GM19099 (cell line): Measurements from ENCODE around the gene DOC2A.

Experiments
- POLR2A ChIP-seq: IDR thresholded peaks from 3 replicates; pipeline ENCODE4 v1.6.1; 2011; ENCODE audit warnings: low read depth; ENCODE audit not compliant: insufficient read length; ENCODE audit errors: extremely low read depth

DOC2A gene

GRCh38 chr16:30031477-30031918 is 20.7 kb upstream of the DOC2A start:
- TF ChIP-seq POLR2A, result no peak

GRCh38 chr16:30030841-30031413 is 20.1 kb upstream of the DOC2A start, which contains the start of gene TLCD3B:
Gene TLCD3B (minus strand): TSS chr16:30031271. CDS start chr16:30030527, 744 bp downstream.
- TF ChIP-seq POLR2A, result no peak

DNA sequence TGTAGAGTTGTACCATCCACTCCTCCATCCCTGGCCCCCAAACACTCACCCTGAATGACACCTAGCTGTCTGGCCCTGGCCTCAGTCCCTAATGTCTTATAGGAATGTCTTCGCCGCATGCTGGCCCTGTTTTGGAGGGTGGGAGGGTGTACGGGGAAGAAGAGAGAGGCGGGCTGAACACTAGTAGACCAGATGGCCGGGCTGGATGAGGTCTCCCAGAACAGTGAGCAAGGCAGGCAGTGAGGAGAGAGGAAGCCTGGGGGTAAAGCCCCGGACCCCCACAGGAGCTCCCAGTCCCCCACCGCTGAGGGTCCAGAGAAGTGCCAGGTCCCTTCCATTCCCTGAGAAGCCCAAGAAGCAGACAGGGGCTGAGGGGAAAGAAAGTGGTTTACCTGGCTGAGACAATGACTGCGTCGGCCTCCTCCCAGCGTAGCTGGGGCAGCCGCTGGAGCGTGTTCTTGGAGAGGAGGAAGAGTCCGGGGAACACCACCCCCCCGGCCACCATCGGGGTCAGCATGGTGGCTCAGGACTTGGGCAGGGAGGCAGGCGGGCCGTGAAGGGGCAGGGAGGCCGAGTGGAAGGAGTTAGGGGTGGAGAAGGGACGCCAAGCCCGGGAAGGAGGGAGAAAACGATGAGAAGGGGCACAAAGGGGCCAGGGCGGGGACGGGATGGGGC is 19.3 kb upstream of the DOC2A start:
- TF ChIP-seq POLR2A, result no peak

GRCh38 chr16:30028438-30029076 is 17.7 kb upstream of the DOC2A start:
- no peak for TF ChIP-seq POLR2A

- TF ChIP-seq POLR2A, result no peak
These were observed 17.0 kb upstream of the DOC2A start for GRCh38 chr16:30027588-30028437.

- TF ChIP-seq POLR2A, result no peak
These were observed 15.6 kb upstream of the DOC2A start for GRCh38 chr16:30026449-30026848.

DNA sequence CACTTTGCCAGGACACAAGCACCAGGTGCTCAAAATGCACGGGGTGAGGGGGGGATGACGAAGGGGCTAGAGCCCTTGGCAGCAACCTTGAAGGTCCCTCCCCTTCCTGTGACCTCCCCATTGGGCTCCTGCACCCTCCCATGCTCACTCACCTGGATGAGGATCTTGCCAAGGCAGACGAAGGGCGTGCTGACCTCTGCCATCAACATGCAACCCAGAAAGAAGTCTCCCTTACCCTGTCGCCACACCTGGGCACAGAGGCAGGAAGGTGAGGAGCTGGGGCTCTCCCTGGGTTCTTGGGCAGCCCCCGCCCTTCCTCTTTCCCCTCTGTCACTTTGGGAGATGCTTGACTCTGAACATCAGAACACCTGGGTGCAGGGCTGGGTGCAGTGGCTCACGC is 14.7 kb upstream of the DOC2A start:
- no peak for TF ChIP-seq POLR2A

DNA sequence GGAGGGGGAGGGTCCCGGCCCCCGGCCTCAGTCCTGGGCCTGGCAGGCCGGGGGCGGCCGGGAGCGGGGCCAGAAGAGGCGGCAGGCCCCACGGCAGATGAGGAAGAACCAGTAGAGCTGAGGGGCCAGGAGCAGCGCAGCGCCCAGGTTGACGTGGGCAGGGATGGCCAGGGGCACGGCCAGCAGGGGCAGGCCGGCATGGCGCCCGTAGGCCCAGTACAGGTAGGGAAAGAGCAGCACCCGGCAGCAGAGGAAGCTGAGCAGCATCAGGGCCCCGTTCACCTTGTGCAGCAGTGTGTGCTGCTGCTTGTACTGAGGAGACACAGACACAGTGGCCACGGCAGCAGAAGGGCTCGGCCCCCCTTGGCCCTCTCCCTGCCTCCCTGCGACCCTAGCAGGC is 14.3 kb upstream of the DOC2A start:
- no peak for TF ChIP-seq POLR2A

DNA sequence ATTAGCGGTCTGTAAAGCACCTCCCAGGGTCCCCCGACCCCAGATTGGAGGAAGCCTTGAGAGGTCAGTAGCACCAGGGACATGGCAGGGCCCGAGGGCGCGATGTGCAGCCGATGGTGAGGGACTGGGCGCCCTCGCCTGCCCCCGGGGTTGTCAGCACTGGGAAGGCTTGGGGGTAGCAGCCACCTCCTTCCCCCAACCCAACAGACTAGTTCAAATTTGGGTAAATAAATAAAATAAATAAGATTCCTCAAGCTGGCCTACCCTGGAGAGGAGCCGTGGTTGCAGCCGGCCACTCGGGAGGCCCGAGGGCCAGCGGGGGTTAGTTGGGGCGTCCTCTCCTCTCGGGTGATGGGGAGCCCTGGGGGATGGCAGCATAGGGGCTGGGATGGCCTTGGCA is 13.6 kb upstream of the DOC2A start:
- TF ChIP-seq POLR2A, result no peak

DNA sequence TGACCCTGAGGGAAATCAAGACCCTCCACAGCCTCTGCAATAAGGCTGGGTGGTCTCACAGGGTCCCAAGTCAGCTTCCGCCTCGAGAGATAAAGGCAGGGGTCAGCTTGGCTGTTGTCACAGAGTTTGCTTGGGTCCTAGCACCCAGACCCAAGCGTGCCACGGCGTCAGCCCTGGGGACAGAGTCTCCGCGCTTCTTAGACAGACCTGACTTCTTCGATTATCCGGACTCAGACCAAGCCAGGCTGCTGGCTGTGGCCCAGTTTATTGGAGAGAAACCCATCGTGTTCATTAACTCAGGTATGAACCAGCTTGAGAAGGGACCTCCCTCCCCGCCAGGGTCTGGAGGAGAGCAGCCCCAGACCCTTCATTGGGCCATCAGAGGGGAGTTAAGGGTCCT is 12.8 kb upstream of the DOC2A start:
- TF ChIP-seq POLR2A, result no peak

DNA sequence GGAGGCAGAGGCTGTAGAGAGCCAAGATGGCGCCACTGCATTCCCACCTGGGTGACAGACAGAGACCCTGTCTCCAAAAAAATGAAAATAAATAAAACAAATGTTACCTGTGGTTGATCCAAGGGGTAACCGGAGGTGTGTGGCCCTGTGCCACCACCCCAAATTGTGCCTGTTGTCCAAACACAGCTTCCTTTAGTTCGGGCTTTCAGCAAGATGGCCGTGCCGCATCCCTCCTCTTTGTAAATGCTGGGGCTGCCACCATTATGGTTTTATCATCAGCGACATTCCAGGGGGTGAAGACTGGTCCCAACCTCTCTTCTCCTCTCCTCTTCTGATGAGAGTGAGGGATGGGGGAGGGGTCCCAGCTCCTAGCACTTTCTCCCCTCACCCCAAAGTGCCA is 12.1 kb upstream of the DOC2A start, which contains the start of gene C16orf92:
Gene C16orf92 (plus strand): TSS at position 312 of the 400 bp plus-strand sequence. CDS start 143 bp downstream, outside the sequence.
- TF ChIP-seq POLR2A, result no peak

DNA sequence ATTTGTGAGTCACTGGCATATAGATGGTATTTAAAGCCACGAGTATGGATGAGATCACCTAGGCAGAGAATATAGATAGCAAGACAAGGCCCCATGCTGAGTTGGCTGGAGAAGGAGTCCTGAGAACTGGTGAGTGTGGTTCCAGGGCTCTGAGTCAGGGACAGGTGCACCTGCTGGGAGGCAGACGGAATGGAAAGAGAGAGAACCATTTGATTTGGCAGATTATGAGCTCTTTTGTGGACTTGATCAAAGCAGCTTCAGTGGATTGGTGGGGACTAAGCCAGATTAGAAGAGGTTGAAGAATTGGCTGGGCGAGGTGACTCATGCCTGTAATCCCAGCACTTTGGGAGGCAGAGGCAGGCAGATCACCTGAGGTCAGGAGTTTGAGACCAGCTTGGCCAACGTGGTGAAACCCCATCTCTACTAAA is 7.9 kb upstream of the DOC2A start:
- no peak for TF ChIP-seq POLR2A

- TF ChIP-seq POLR2A, result no peak
These were observed 6.4 kb upstream of the DOC2A start for GRCh38 chr16:30017277-30017656.

DNA sequence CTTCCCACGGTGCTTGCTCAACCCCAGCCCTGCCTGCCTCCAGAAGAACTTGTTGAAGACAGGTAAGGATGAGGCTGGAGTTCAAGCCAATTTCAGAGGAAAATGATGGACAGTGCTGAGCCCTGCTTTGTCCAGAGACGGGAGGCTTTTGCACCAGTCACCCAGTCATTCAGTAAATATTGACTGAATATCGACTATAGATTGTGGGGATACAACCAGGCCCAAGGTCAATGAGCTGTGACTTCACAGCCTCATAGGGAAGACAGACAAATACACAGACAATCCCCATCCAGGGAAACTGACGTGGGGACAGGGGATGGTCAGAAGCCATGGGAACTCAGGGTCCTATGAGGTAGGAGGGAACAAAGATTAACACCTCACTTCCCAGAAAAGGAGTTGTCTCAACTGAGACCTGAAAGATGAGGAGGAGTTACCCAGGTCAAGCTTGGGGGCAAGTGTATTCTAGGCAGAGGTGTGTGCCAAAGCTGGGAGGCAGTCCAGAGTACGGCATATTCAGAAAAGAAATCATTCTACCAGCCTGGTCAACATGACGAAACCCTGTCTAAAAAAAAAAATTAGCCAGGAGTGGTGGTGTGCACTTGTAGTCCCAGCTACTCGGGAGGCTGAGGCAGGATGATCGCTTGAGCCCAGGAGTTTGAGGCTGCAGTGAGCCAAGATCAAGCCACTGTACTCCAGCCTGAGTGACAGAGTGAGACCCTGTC is 5.9 kb upstream of the DOC2A start:
- no peak for TF ChIP-seq POLR2A
